IMR-90 (cell line): ENCODE measurements around the gene BAG1. TPM values are rescaled to one million over a fixed set of nuclear protein-coding genes. Genes with fewer than 3 reads are reported as not detected.

Experiments used
- ATAC-seq: fragments of 200-7000 bp; cut with Tn5 transposase; 2 replicates; pipeline ENCODE4 v1.9.1; 2020; ENCODE audit warnings: low read depth, mild to moderate bottlenecking, moderate library complexity
- BruUV-seq: library from RNA; stranded (reverse); fragments of 400-500 nt; replicated peaks from 2 replicates; lab custom pipeline; 2021; lab: Mats Ljungman, UMichigan
- CTCF ChIA-PET: fragments of 300-600 bp; formaldehyde crosslinking; extraction: SDS; loops from one replicate; lab custom pipeline; 2021; ENCODE audit warnings: antibody characterized with exemption; lab: Yijun Ruan, JAX
- POLR2A ChIA-PET: fragments of 300-600 bp; sonication (Branson Sonifier 250); formaldehyde crosslinking; loops from one replicate; lab custom pipeline; 2022; ENCODE audit warnings: antibody characterized with exemption; ENCODE audit not compliant: unreplicated experiment; lab: Charles Lee
- DNase-seq: peaks from one replicate; pipeline ENCODE4 v3.0.0; 2013
- H2AFZ ChIP-seq: replicated peaks from 2 replicates; pipeline ENCODE3; 2013; ENCODE audit warnings: low read length, mild to moderate bottlenecking; ENCODE audit not compliant: poor library complexity
- H2AK5ac ChIP-seq: 2 replicates; pipeline ENCODE4 v1.6.1; 2013; ENCODE audit warnings: low read depth, low read length, inconsistent platforms
- H2AK9ac ChIP-seq: replicated peaks from 2 replicates; pipeline ENCODE3; 2013; ENCODE audit warnings: mild to moderate bottlenecking, low read depth, low read length, moderate library complexity; ENCODE audit not compliant: poor library complexity
- H2BK120ac ChIP-seq: 2 replicates; pipeline ENCODE4 v1.6.1; 2013; ENCODE audit warnings: low read depth, low read length, inconsistent platforms
- H2BK15ac ChIP-seq: 3 replicates; pipeline ENCODE4 v1.6.1; 2013; ENCODE audit warnings: low read depth, low read length, inconsistent platforms
- H2BK20ac ChIP-seq: 2 replicates; pipeline ENCODE4 v1.6.1; 2013; ENCODE audit warnings: low read depth, mild to moderate bottlenecking, inconsistent platforms, low read length, moderate library complexity
- H2BK5ac ChIP-seq: 2 replicates; pipeline ENCODE4 v1.6.1; 2013; ENCODE audit warnings: mild to moderate bottlenecking, low read depth, low read length, inconsistent platforms; ENCODE audit not compliant: poor library complexity, severe bottlenecking
- H3K14ac ChIP-seq: replicated peaks from 2 replicates; pipeline ENCODE4 v1.6.1; 2013; ENCODE audit warnings: low read depth, low read length, inconsistent platforms
- H3K18ac ChIP-seq: 2 replicates; pipeline ENCODE4 v1.6.1; 2013; ENCODE audit warnings: low read depth, low read length, control low read depth
- H3K23ac ChIP-seq: 2 replicates; pipeline ENCODE4 v1.6.1; 2013; ENCODE audit warnings: low read depth, low read length, inconsistent platforms
- H3K27ac ChIP-seq: 2 replicates; pipeline ENCODE4 v1.5.1; 2013; ENCODE audit warnings: mild to moderate bottlenecking, control low read depth, low read length; ENCODE audit not compliant: insufficient read depth
- H3K27me3 ChIP-seq: 2 replicates; pipeline ENCODE4 v1.6.1; 2013; ENCODE audit warnings: low read length; ENCODE audit not compliant: control insufficient read depth, insufficient read depth
- H3K36me3 ChIP-seq: 2 replicates; pipeline ENCODE4 v1.6.1; 2013; ENCODE audit warnings: low read length, mixed read lengths; ENCODE audit not compliant: control insufficient read depth, insufficient read depth
- H3K4ac ChIP-seq: 2 replicates; pipeline ENCODE4 v1.6.1; 2013; ENCODE audit warnings: low read depth, low read length, inconsistent platforms
- H3K4me1 ChIP-seq: 2 replicates; pipeline ENCODE4 v1.6.1; 2013; ENCODE audit warnings: low read length, mixed read lengths; ENCODE audit not compliant: control insufficient read depth, insufficient read depth
- H3K4me2 ChIP-seq: 2 replicates; pipeline ENCODE4 v1.6.1; 2013; ENCODE audit warnings: low read depth, mild to moderate bottlenecking, control low read depth, low read length, moderate library complexity
- H3K4me3 ChIP-seq: 2 replicates; pipeline ENCODE4 v1.5.1; 2013; ENCODE audit warnings: low read depth, mild to moderate bottlenecking, control low read depth, low read length, moderate library complexity; ENCODE audit not compliant: insufficient read depth
- H3K56ac ChIP-seq: 2 replicates; pipeline ENCODE4 v1.6.1; 2013; ENCODE audit warnings: low read length, inconsistent platforms; ENCODE audit not compliant: insufficient read depth; ENCODE audit errors: extremely low read depth
- H3K79me1 ChIP-seq, 2 experiments: 2 replicates each; pipeline ENCODE4 v1.6.1; 2013; ENCODE audit warnings: low read length in 2 of 2, inconsistent platforms in 1 of 2, low read depth in 1 of 2
- H3K9ac ChIP-seq: 2 replicates; pipeline ENCODE4 v1.6.1; 2013; ENCODE audit warnings: low read depth, low read length, control low read depth
- H3K9me1 ChIP-seq: 2 replicates; pipeline ENCODE4 v1.6.1; 2013; ENCODE audit warnings: low read length, inconsistent platforms; ENCODE audit not compliant: insufficient read depth
- H3K9me3 ChIP-seq: 2 replicates; pipeline ENCODE4 v1.6.1; 2013; ENCODE audit warnings: low read length; ENCODE audit not compliant: control insufficient read depth, insufficient read depth
- H4K20me1 ChIP-seq: 2 replicates; pipeline ENCODE4 v1.6.1; 2013; ENCODE audit warnings: low read length, inconsistent platforms; ENCODE audit not compliant: insufficient read depth
- H4K5ac ChIP-seq: 2 replicates; pipeline ENCODE4 v1.6.1; 2013; ENCODE audit warnings: mild to moderate bottlenecking, low read depth, low read length, control low read depth
- H4K8ac ChIP-seq, 2 experiments: 2 replicates each; pipeline ENCODE4 v1.6.1; 2013; ENCODE audit warnings: low read depth in 2 of 2, low read length in 2 of 2, control low read depth in 1 of 2, inconsistent platforms in 1 of 2
- H4K91ac ChIP-seq: 2 replicates; pipeline ENCODE4 v1.6.1; 2013; ENCODE audit warnings: low read depth, low read length, inconsistent platforms; ENCODE audit not compliant: insufficient read depth
- CHD1 ChIP-seq: IDR thresholded peaks from 2 replicates; pipeline ENCODE4 v1.6.1; 2012; ENCODE audit warnings: low read depth, low read length, improper control_type of control experiment
- CTCF ChIP-seq: conservative IDR thresholded peaks from 2 replicates; pipeline ENCODE4 v1.5.1; 2012; ENCODE audit warnings: mild to moderate bottlenecking, low read depth, low read length, improper control_type of control experiment
- FOS ChIP-seq: fragments of 150-350 bp; IDR thresholded peaks from 2 replicates; pipeline ENCODE4 v1.6.1; 2016; ENCODE audit warnings: low read depth, low read length
- MAZ ChIP-seq: IDR thresholded peaks from 2 replicates; pipeline ENCODE4 v1.6.1; 2012; ENCODE audit warnings: low read depth, mild to moderate bottlenecking, low read length, improper control_type of control experiment, moderate library complexity, borderline replicate concordance
- NFE2L2 ChIP-seq: fragments of 150-350 bp; IDR thresholded peaks from 2 replicates; pipeline ENCODE4 v1.6.1; 2016; ENCODE audit warnings: low read depth, mild to moderate bottlenecking, low read length
- RAD21 ChIP-seq: IDR thresholded peaks from 2 replicates; pipeline ENCODE4 v1.6.1; 2012; ENCODE audit warnings: low read length, improper control_type of control experiment
- SMC3 ChIP-seq: fragments of 150-350 bp; IDR thresholded peaks from 2 replicates; pipeline ENCODE4 v1.6.1; 2016; ENCODE audit warnings: low read depth, mild to moderate bottlenecking, antibody characterized with exemption, low read length, moderate library complexity
- WGBS, 2 experiments: methylation state at CpG; one replicate each; pipeline versions ENCODE4 v1.1.5 to v1.1.7; 2013; ENCODE audit warnings: missing lambda C conversion rate in 2 of 2; ENCODE audit not compliant: insufficient read length in 1 of 2; ENCODE audit errors: extremely low coverage in 2 of 2; 5-methylcytosine and 5-hydroxymethylcytosine counted together
- dilution Hi-C: fragments of 300-500 bp; cut with HindIII; formaldehyde crosslinking; loops from one replicate; pipeline ENCODE4 v1.14.3; 2018; ENCODE audit warnings: low sequenced_read_pairs; ENCODE audit not compliant: unreplicated experiment
- in situ Hi-C: fragments of 300-500 bp; cut with MboI; formaldehyde crosslinking; loops from 3 replicates; pipeline ENCODE4 v1.14.3; 2019; ENCODE audit warnings: low sequenced_read_pairs, inconsistent platforms, mixed read lengths
- intact Hi-C: fragments of 100-400 bp; cut with micrococcal nuclease; formaldehyde crosslinking; loops from 2 replicates; pipeline ENCODE4 v1.10.0; 2022
- polyA plus RNA-seq, 3 experiments: library from polyadenylated mRNA; depleted of rRNA; stranded (reverse); fragments of >200 nt; gene quantifications; 2 replicates each; pipeline ENCODE4 v1.2.3, GENCODE V29; 2012; ENCODE audit warnings: low replicate concordance in 1 of 3
- total RNA-seq: library from RNA; depleted of rRNA; stranded (reverse); fragments of >200 nt; gene quantifications from 2 replicates; pipeline ENCODE4 v1.2.3, GENCODE V29; 2012

BAG1 gene
- total and polyA plus RNA-seq, 2 of the 4 experiments (the other 2 are of a cell fraction): 4.5 to 20.9 TPM

GRCh38 chr9:33225319-33226147 is 39.0 kb downstream of the BAG1 start:
- Histone ChIP-seq H3K4me2 (peak overlapping the region; percentile 10; the same call in 1 of the 2 replicates), H4K91ac (no peak overlapping the region), H2AFZ (no peak overlapping the region), H3K27ac (no peak overlapping the region), H4K5ac (no peak overlapping the region), H3K27me3 (no peaks in the 10 kb centered on the region), H4K8ac (no peak overlapping the region), H2BK20ac (no peak overlapping the region), H4K20me1 (no peaks in the 10 kb centered on the region), H3K9ac (no peak overlapping the region), H2BK120ac (0 out of 2 replicates have a peak overlapping the region, but pooled peaks have one; percentile 1), H3K4me3 (no peak overlapping the region), H3K14ac (no peak overlapping the region), H2AK5ac (no peak overlapping the region), H3K9me3 (no peaks in the 10 kb centered on the region), H2AK9ac (no peak overlapping the region), H3K23ac (no peak overlapping the region), H3K36me3 (no peaks in the 10 kb centered on the region), H2BK15ac (no peak overlapping the region), H3K56ac (no peak overlapping the region), H3K4ac (no peak overlapping the region), H3K4me1 (peaks cover 7% of the 10 kb centered on the region), H3K9me1 (peaks cover 1% of the 10 kb centered on the region; the same call in 1 of the 2 replicates), H3K18ac (peak overlapping the region; percentile 56), H2BK5ac (no peak overlapping the region), H3K79me1 (no peaks in the 10 kb centered on the region)
- DNase-seq: peak; percentile 84
- in situ Hi-C loops: loop anchor here (5.0 kb wide), 1 partner anchor 143 kb away; no protein-coding TSS in a partner anchor
- POLR2A ChIA-PET: no interaction called here
- ATAC-seq: peak; percentile 74
- dilution Hi-C loops: no loop called here
- intact Hi-C loops: loop anchor here (1.0 to 2.0 kb wide), 2 partner anchors 59 to 144 kb away; partner anchors contain the start of gene B4GALT1
- WGBS, 2 experiments: no CpG with 5 or more reads among the region's 6 CpGs
- no TSS peak for BruUV-seq
- peak; percentile 89 for TF ChIP-seq CTCF
- peak; percentile 96 for TF ChIP-seq SMC3
- TF ChIP-seq NFE2L2: no peak
- TF ChIP-seq MAZ: no peak
- peak; percentile 45; the same call in 1 of the 2 replicates for TF ChIP-seq FOS
- peak; percentile 91 for TF ChIP-seq RAD21
- no peak for TF ChIP-seq CHD1
- CTCF ChIA-PET: interaction anchor here (0.6 to 1.2 kb wide), 10 partner anchors 9 to 145 kb away, joined by 3 to 6 read pairs (median 4); no protein-coding TSS in a partner anchor
